WTC11 (cell line): Measurements from ENCODE around the gene LPAR2. TPM values are rescaled to one million over a fixed set of nuclear protein-coding genes. Genes with fewer than 3 reads are reported as not detected.

ENCODE experiments used
- ATAC-seq: fragments of 200-7000 bp; cut with Tn5 transposase; 2 replicates; pipeline ENCODE4 v1.10.0; 2021; ENCODE audit warnings: mild to moderate bottlenecking, moderate library complexity
- CTCF ChIA-PET: fragments of 300-600 bp; sonication (Branson Sonifier 250); formaldehyde crosslinking; loops from one replicate; lab custom pipeline; 2021; ENCODE audit warnings: antibody characterized with exemption; lab: Charles Lee
- POLR2A ChIA-PET: fragments of 350-600 bp; sonication (Branson Sonifier 250); formaldehyde crosslinking; loops from one replicate; lab custom pipeline; 2021; ENCODE audit warnings: antibody characterized with exemption; lab: Charles Lee
- DNase-seq: peaks from one replicate; pipeline ENCODE4 v3.0.0; 2021; ENCODE audit warnings: low spot score
- H3K27ac Mint-ChIP-seq: 2 replicates; pipeline ENCODE4 v1.8.0; 2021; ENCODE audit warnings: mixed read lengths
- H3K27me3 Mint-ChIP-seq: 2 replicates; pipeline ENCODE4 v1.8.0; 2021; ENCODE audit warnings: low read depth, mild to moderate bottlenecking, moderate library complexity, mixed read lengths
- H3K36me3 Mint-ChIP-seq: 2 replicates; pipeline ENCODE4 v1.8.0; 2021; ENCODE audit warnings: mixed read lengths
- H3K4me1 Mint-ChIP-seq: 2 replicates; pipeline ENCODE4 v1.8.0; 2022; ENCODE audit warnings: mixed read lengths
- H3K4me3 Mint-ChIP-seq: 2 replicates; pipeline ENCODE4 v1.8.0; 2021; ENCODE audit warnings: mild to moderate bottlenecking, moderate library complexity, mixed read lengths
- H3K9me3 Mint-ChIP-seq: 2 replicates; pipeline ENCODE4 v1.8.0; 2021; ENCODE audit warnings: mixed read lengths
- GABPB1 ChIP-seq: sonication (generic); formaldehyde crosslinking; IDR thresholded peaks from 2 replicates; pipeline ENCODE4 v1.8.1; 2023; ENCODE audit warnings: mild to moderate bottlenecking, missing genetic modification reagents
- GRHL2 ChIP-seq: fragments of 250-450 bp; sonication (Bioruptor Pico); IDR thresholded peaks from 2 replicates; pipeline ENCODE4 v1.8.0; 2022; ENCODE audit warnings: mild to moderate bottlenecking, moderate library complexity; ENCODE audit not compliant: insufficient replicate concordance, severe bottlenecking
- IRF2 ChIP-seq: sonication (generic); formaldehyde crosslinking; IDR thresholded peaks from 2 replicates; pipeline ENCODE4 v1.8.0; 2022; ENCODE audit warnings: low read depth, missing genetic modification reagents, borderline replicate concordance
- JUN ChIP-seq: sonication (generic); formaldehyde crosslinking; IDR thresholded peaks from 2 replicates; pipeline ENCODE4 v1.8.0; 2023; ENCODE audit warnings: mild to moderate bottlenecking, missing genetic modification reagents
- NFATC4 ChIP-seq: fragments of 250-450 bp; sonication (Bioruptor Pico); IDR thresholded peaks from 2 replicates; pipeline ENCODE4 v1.9.0; 2021; ENCODE audit warnings: mild to moderate bottlenecking
- NFE2L1 ChIP-seq: sonication (generic); formaldehyde crosslinking; IDR thresholded peaks from 2 replicates; pipeline ENCODE4 v1.8.1; 2023; ENCODE audit warnings: missing genetic modification reagents
- NFYB ChIP-seq: sonication (generic); formaldehyde crosslinking; conservative IDR thresholded peaks from 2 replicates; pipeline ENCODE4 v1.8.0; 2022; ENCODE audit warnings: low read depth, missing genetic modification reagents
- NR3C1 ChIP-seq: sonication (generic); formaldehyde crosslinking; conservative IDR thresholded peaks from 2 replicates; pipeline ENCODE4 v1.8.1; 2023; ENCODE audit warnings: low read depth, mild to moderate bottlenecking, missing genetic modification reagents
- SOX15 ChIP-seq: fragments of 250-450 bp; sonication (Bioruptor Pico); IDR thresholded peaks from 2 replicates; pipeline ENCODE4 v1.9.0; 2021; ENCODE audit warnings: mild to moderate bottlenecking
- ZBTB21 ChIP-seq: sonication (generic); formaldehyde crosslinking; IDR thresholded peaks from 2 replicates; pipeline ENCODE4 v1.8.1; 2023; ENCODE audit warnings: mild to moderate bottlenecking, missing genetic modification reagents, borderline replicate concordance
- ZNF232 ChIP-seq: sonication (generic); formaldehyde crosslinking; IDR thresholded peaks from 2 replicates; pipeline ENCODE4 v1.8.0; 2022; ENCODE audit warnings: mild to moderate bottlenecking, missing genetic modification reagents
- ZNF532 ChIP-seq: fragments of 250-450 bp; sonication (Bioruptor Pico); IDR thresholded peaks from 2 replicates; pipeline ENCODE4 v1.9.0; 2021; ENCODE audit warnings: mild to moderate bottlenecking, borderline replicate concordance
- total RNA-seq: library from RNA; stranded (reverse); gene quantifications from 3 replicates; pipeline ENCODE4 v1.2.3, GENCODE V29; 2021
- TF ChIP-seq, protein P1 (sequence below): fragments of 250-450 bp; sonication (Bioruptor Pico); IDR thresholded peaks from 2 replicates; pipeline ENCODE4 v1.9.0; 2021; ENCODE audit warnings: mild to moderate bottlenecking
- TF ChIP-seq, protein P2 (sequence below): sonication (generic); formaldehyde crosslinking; conservative IDR thresholded peaks from 2 replicates; pipeline ENCODE4 v1.8.1; 2022; ENCODE audit warnings: mild to moderate bottlenecking, missing genetic modification reagents
- TF ChIP-seq, protein P3 (sequence below): sonication (generic); formaldehyde crosslinking; IDR thresholded peaks from 2 replicates; pipeline ENCODE4 v1.8.1; 2022; ENCODE audit warnings: mild to moderate bottlenecking, moderate library complexity, missing genetic modification reagents
- TF ChIP-seq, protein P4 (sequence below): sonication (generic); formaldehyde crosslinking; IDR thresholded peaks from 2 replicates; pipeline ENCODE4 v1.8.1; 2023; ENCODE audit warnings: mild to moderate bottlenecking, missing genetic modification reagents, moderate library complexity
- TF ChIP-seq, protein P5 (sequence below): fragments of 250-450 bp; sonication (Bioruptor Pico); IDR thresholded peaks from 2 replicates; pipeline ENCODE4 v2.1.2; 2022; ENCODE audit warnings: mild to moderate bottlenecking, moderate library complexity
- TF ChIP-seq, protein P6 (sequence below): sonication (generic); formaldehyde crosslinking; IDR thresholded peaks from 2 replicates; pipeline ENCODE4 v1.8.0; 2022; ENCODE audit warnings: mild to moderate bottlenecking, missing genetic modification reagents
- TF ChIP-seq, protein P7 (sequence below): sonication (generic); formaldehyde crosslinking; IDR thresholded peaks from 2 replicates; pipeline ENCODE4 v1.8.1; 2022; ENCODE audit warnings: low read depth, missing genetic modification reagents, borderline replicate concordance

Gene LPAR2
- total RNA-seq, 1 experiment from 2014 or later: 44.5 TPM

GRCh38 chr19:19647037-19647835, 19.2 kb upstream of the LPAR2 start:
- ChIA-PET POLR2A (no interaction called here), CTCF (interaction anchor here (1.4 kb wide), 1 partner anchor 93 kb away, joined by 3 read pairs; no protein-coding TSS in a partner anchor)
- Mint-ChIP-seq H3K36me3 (peaks cover 36% of the 10 kb centered on the region), H3K27me3 (no peaks in the 10 kb centered on the region), H3K9me3 (no peaks in the 10 kb centered on the region), H3K4me3 (no peak overlapping the region), H3K4me1 (peaks cover 7% of the 10 kb centered on the region), H3K27ac (no peak overlapping the region)
- no peak for TF ChIP-seq NR3C1
- TF ChIP-seq ZBTB21 (CRISPR knock-in tag): no peak
- ATAC-seq: no peak
- DNase-seq: no peak

GRCh38 chr19:19645233-19645870, 17.3 kb upstream of the LPAR2 start:
- Mint-ChIP-seq H3K36me3 (peaks cover 26% of the 10 kb centered on the region), H3K4me3 (no peak overlapping the region), H3K4me1 (peaks cover 11% of the 10 kb centered on the region), H3K9me3 (no peaks in the 10 kb centered on the region), H3K27ac (no peak overlapping the region), H3K27me3 (no peaks in the 10 kb centered on the region)
- ATAC-seq: no peak
- ChIA-PET CTCF (interaction anchor here (1.9 kb wide), 1 partner anchor 25 kb away, joined by 10 read pairs; no protein-coding TSS in a partner anchor), POLR2A (interaction anchor here (1.1 kb wide), 1 partner anchor 113 kb away, joined by 3 read pairs; no protein-coding TSS in a partner anchor)
- no peak for TF ChIP-seq JUN (CRISPR knock-in tag)
- TF ChIP-seq, protein P1, sequence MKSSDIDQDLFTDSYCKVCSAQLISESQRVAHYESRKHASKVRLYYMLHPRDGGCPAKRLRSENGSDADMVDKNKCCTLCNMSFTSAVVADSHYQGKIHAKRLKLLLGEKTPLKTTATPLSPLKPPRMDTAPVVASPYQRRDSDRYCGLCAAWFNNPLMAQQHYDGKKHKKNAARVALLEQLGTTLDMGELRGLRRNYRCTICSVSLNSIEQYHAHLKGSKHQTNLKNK (CRISPR knock-in tag): no peak
- TF ChIP-seq, protein P2, sequence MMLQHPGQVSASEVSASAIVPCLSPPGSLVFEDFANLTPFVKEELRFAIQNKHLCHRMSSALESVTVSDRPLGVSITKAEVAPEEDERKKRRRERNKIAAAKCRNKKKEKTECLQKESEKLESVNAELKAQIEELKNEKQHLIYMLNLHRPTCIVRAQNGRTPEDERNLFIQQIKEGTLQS (CRISPR knock-in tag): no peak
- TF ChIP-seq, protein P3, sequence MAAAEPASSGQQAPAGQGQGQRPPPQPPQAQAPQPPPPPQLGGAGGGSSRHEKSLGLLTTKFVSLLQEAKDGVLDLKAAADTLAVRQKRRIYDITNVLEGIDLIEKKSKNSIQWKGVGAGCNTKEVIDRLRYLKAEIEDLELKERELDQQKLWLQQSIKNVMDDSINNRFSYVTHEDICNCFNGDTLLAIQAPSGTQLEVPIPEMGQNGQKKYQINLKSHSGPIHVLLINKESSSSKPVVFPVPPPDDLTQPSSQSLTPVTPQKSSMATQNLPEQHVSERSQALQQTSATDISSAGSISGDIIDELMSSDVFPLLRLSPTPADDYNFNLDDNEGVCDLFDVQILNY (CRISPR knock-in tag): no peak
- TF ChIP-seq SOX15 (CRISPR knock-in tag): no peak
- TF ChIP-seq GRHL2 (CRISPR knock-in tag): no peak
- TF ChIP-seq NFE2L1 (CRISPR knock-in tag): no peak
- no peak for TF ChIP-seq ZNF532
- TF ChIP-seq IRF2: no peak
- TF ChIP-seq, protein P4, sequence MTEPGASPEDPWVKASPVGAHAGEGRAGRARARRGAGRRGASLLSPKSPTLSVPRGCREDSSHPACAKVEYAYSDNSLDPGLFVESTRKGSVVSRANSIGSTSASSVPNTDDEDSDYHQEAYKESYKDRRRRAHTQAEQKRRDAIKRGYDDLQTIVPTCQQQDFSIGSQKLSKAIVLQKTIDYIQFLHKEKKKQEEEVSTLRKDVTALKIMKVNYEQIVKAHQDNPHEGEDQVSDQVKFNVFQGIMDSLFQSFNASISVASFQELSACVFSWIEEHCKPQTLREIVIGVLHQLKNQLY (CRISPR knock-in tag): no peak
- TF ChIP-seq, protein P5, sequence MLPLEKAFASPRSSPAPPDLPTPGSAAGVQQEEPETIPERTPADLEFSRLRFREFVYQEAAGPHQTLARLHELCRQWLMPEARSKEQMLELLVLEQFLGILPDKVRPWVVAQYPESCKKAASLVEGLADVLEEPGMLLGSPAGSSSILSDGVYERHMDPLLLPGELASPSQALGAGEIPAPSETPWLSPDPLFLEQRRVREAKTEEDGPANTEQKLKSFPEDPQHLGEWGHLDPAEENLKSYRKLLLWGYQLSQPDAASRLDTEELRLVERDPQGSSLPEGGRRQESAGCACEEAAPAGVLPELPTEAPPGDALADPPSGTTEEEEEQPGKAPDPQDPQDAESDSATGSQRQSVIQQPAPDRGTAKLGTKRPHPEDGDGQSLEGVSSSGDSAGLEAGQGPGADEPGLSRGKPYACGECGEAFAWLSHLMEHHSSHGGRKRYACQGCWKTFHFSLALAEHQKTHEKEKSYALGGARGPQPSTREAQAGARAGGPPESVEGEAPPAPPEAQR (CRISPR knock-in tag): no peak
- no peak for TF ChIP-seq NFATC4 (CRISPR knock-in tag)
- no peak for TF ChIP-seq ZNF232 (CRISPR knock-in tag)
- TF ChIP-seq, protein P6, sequence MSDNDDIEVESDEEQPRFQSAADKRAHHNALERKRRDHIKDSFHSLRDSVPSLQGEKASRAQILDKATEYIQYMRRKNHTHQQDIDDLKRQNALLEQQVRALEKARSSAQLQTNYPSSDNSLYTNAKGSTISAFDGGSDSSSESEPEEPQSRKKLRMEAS: no peak
- TF ChIP-seq GABPB1 (CRISPR knock-in tag): no peak
- TF ChIP-seq, protein P7, sequence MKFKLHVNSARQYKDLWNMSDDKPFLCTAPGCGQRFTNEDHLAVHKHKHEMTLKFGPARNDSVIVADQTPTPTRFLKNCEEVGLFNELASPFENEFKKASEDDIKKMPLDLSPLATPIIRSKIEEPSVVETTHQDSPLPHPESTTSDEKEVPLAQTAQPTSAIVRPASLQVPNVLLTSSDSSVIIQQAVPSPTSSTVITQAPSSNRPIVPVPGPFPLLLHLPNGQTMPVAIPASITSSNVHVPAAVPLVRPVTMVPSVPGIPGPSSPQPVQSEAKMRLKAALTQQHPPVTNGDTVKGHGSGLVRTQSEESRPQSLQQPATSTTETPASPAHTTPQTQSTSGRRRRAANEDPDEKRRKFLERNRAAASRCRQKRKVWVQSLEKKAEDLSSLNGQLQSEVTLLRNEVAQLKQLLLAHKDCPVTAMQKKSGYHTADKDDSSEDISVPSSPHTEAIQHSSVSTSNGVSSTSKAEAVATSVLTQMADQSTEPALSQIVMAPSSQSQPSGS (CRISPR knock-in tag): no peak
- no peak for TF ChIP-seq NFYB (CRISPR knock-in tag)
- DNase-seq: no peak
